ENCODE data around the gene NEUROG1.

The NEUROG1 gene

DNA sequence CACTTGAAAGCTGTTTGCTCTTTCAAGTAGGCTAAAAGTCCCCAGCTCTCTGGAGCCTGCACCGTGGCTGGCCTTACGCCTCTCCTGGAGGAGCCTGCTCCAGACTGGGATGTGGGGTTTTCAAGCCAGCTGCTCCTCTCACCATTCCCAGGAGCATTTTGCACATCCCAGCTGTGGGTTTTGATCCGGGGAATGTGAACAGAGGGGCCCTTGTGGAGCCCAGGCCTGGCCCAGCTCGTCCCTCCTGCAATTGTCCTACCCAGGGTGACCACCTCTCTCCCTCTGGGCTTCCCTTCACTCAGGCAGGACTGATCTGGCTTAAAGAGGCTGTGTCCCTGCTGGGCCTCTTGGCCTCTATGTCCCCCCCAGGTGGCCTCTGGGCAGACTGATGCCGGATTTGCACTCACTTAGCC, 51.1 kb downstream of the NEUROG1 start:
- Histone ChIP-seq H2AFZ (ENCODE audit: low read depth, low read length) (no peak overlapping the region), H3K4ac (ENCODE audit: low read depth in 1 of 2, low read length in 2 of 2) (no peak overlapping the region), H3K4me1 (ENCODE audit: control insufficient read depth, insufficient read depth, low read depth, low read length) (peaks cover 12% of the 10 kb centered on the region), H3K18ac (ENCODE audit: low read depth in 1 of 2, low read length in 2 of 2) (no peak overlapping the region), H2BK5ac (ENCODE audit: low read depth, low read length, poor library complexity, severe bottlenecking) (no peak overlapping the region), H3K27ac (ENCODE audit: low read length, poor library complexity, severe bottlenecking) (no peak overlapping the region), H4K8ac (ENCODE audit: low read length) (no peak overlapping the region), H2BK12ac (ENCODE audit: low read length in 2 of 2) (no peak overlapping the region), H3K27me3 (ENCODE audit: control insufficient read depth in 1 of 2, insufficient read depth in 1 of 2, low read length in 2 of 2) (peaks cover 71 to 85% of the 10 kb centered on the region in 2 experiments), H3K23ac (ENCODE audit: low read length in 2 of 2) (no peak overlapping the region), H2BK15ac (ENCODE audit: low read depth, poor library complexity, severe bottlenecking) (no peak overlapping the region), H4K91ac (ENCODE audit: low read length) (no peak overlapping the region), H3K9me3 (ENCODE audit: control insufficient read depth, low read length) (no peaks in the 10 kb centered on the region), H2BK120ac (ENCODE audit: low read depth, low read length) (no peak overlapping the region), H3K14ac (ENCODE audit: low read length in 2 of 2) (no peak overlapping the region), H3K4me3 (ENCODE audit: insufficient read depth in 1 of 2, low read depth in 1 of 2, low read length in 2 of 2) (no peak overlapping the region), H2AK5ac (ENCODE audit: low read length, severe bottlenecking) (no peak overlapping the region), H3K36me3 (ENCODE audit: control insufficient read depth in 1 of 2, insufficient read depth in 2 of 2, low read depth in 1 of 2, low read length in 2 of 2) (no peaks in the 10 kb centered on the region), H3K4me2 (ENCODE audit: low read length, poor library complexity, severe bottlenecking) (no peak overlapping the region), H3K9ac (ENCODE audit: low read length) (no peak overlapping the region), H3K79me1 (replicated peaks; ENCODE audit: low read length, poor library complexity, severe bottlenecking) (no peaks in the 10 kb centered on the region)
- DNase-seq = no peak
- WGBS = 43% methylated on average over 5 of the region's 5 CpGs

All from mesenchymal stem cell (in vitro differentiated cells and primary cell).